A549 (cell line): ENCODE measurements around the gene CD2AP. TPM values are rescaled to one million over a fixed set of nuclear protein-coding genes. Genes with fewer than 3 reads are reported as not detected.
A peak's percentile ranks its signal among the peaks of the same experiment; 100 is the strongest.

Source experiments
- ATAC-seq, 2 experiments: fragments of 200-7000 bp in 1 of 2; fragments of >200 bp in 1 of 2; cut with Nextera tagmentation in 1 of 2; cut with Tn5 transposase in 1 of 2; 3 replicates each; pipeline versions ENCODE4 v1.8.0 to v1.9.1; 2018 to 2020; ENCODE audit warnings: mild to moderate bottlenecking in 1 of 2, moderate library complexity in 1 of 2
- CTCF ChIA-PET: fragments of 300-600 bp; sonication (Branson Sonifier 250); formaldehyde crosslinking; extraction: SDS; loops from one replicate; lab custom pipeline; 2021; ENCODE audit warnings: antibody characterized with exemption, inconsistent platforms; lab: Yijun Ruan, JAX
- POLR2A ChIA-PET: fragments of 350-600 bp; formaldehyde crosslinking; extraction: SDS; loops from one replicate; lab custom pipeline; 2021; ENCODE audit warnings: antibody characterized with exemption, inconsistent platforms; lab: Yijun Ruan, JAX
- DNase-seq, 2 experiments: peaks; one replicate each; pipeline versions ENCODE4 v3.0.0 to v3.0.0-alpha.2; 2011 to 2016; ENCODE audit warnings: low read depth in 1 of 2, low spot score in 1 of 2
- FAIRE-seq: peaks from 2 replicates; lab custom pipeline; 2011; peaks lifted over from hg19 to GRCh38; lab: Jason Lieb, UNC
- H3K27ac ChIP-seq, 2 experiments: fragments of >200 bp; sonication (Bioruptor Twin); formaldehyde crosslinking; 3 replicates each; pipeline ENCODE4 v1.5.1; 2016 to 2017
- H3K4me1 ChIP-seq: fragments of >200 bp; sonication (Bioruptor Twin); formaldehyde crosslinking; 3 replicates; pipeline ENCODE4 v1.6.1; 2016
- H3K4me2 ChIP-seq: fragments of >200 bp; sonication (Bioruptor Twin); formaldehyde crosslinking; 3 replicates; pipeline ENCODE4 v1.6.1; 2016
- H3K4me3 ChIP-seq: fragments of >200 bp; sonication (Bioruptor Twin); formaldehyde crosslinking; 3 replicates; pipeline ENCODE4 v1.5.1; 2016
- H3K9me3 ChIP-seq: fragments of >200 bp; sonication (Bioruptor Twin); formaldehyde crosslinking; 3 replicates; pipeline ENCODE4 v1.6.1; 2016
- CBX8 ChIP-seq: fragments of 200-600 bp; sonication (generic); IDR thresholded peaks from 2 replicates; pipeline ENCODE4 v1.6.1; 2016
- CEBPB ChIP-seq, 2 experiments: fragments of >200 bp in 1 of 2; sonication (Bioruptor Twin) in 1 of 2; formaldehyde crosslinking in 1 of 2; IDR thresholded peaks; 2 replicates each; pipeline ENCODE4 v1.6.1; 2012 to 2016
- CHD4 ChIP-seq: fragments of 200-600 bp; sonication (generic); IDR thresholded peaks from 2 replicates; pipeline ENCODE4 v1.6.1; 2016; ENCODE audit warnings: antibody characterized with exemption, mild to moderate bottlenecking, borderline replicate concordance
- EHMT2 ChIP-seq: fragments of 200-600 bp; sonication (generic); IDR thresholded peaks from 2 replicates; pipeline ENCODE4 v1.6.1; 2016; ENCODE audit warnings: antibody characterized with exemption, low read depth, mild to moderate bottlenecking, moderate library complexity
- FOSB ChIP-seq: fragments of 250-450 bp; sonication (Bioruptor Pico); IDR thresholded peaks from 2 replicates; pipeline ENCODE4 v1.5.0; 2020; ENCODE audit warnings: mild to moderate bottlenecking, moderate library complexity
- FOXS1 ChIP-seq: fragments of 250-450 bp; sonication (Bioruptor Pico); IDR thresholded peaks from 2 replicates; pipeline ENCODE4 v1.5.0; 2020; ENCODE audit warnings: mild to moderate bottlenecking, moderate library complexity
- HDAC2 ChIP-seq: fragments of 200-600 bp; sonication (generic); IDR thresholded peaks from 2 replicates; pipeline ENCODE4 v1.6.1; 2016
- HES2 ChIP-seq: fragments of >200 bp; sonication (Bioruptor Twin); formaldehyde crosslinking; IDR thresholded peaks from 2 replicates; pipeline ENCODE4 v1.6.1; 2016
- HOXB13 ChIP-seq: fragments of 250-450 bp; sonication (Bioruptor Pico); IDR thresholded peaks from 2 replicates; pipeline ENCODE4 v1.5.0; 2020; ENCODE audit warnings: low read depth, mild to moderate bottlenecking, moderate library complexity
- JUNB ChIP-seq: fragments of >200 bp; sonication (Bioruptor Twin); formaldehyde crosslinking; IDR thresholded peaks from 2 replicates; pipeline ENCODE4 v1.6.1; 2016
- KDM1A ChIP-seq: fragments of 200-600 bp; sonication (generic); IDR thresholded peaks from 2 replicates; pipeline ENCODE4 v1.6.1; 2016; ENCODE audit warnings: low read depth, mild to moderate bottlenecking
- KDM5A ChIP-seq: fragments of 200-600 bp; sonication (generic); IDR thresholded peaks from 2 replicates; pipeline ENCODE4 v1.6.1; 2016; ENCODE audit warnings: antibody characterized with exemption, mild to moderate bottlenecking
- MYC ChIP-seq: IDR thresholded peaks from 2 replicates; pipeline ENCODE4 v1.6.1; 2012; ENCODE audit warnings: mild to moderate bottlenecking, inconsistent platforms, low read length, improper control_type of control experiment, borderline replicate concordance
- NPAS2 ChIP-seq: fragments of 250-450 bp; sonication (Bioruptor Pico); IDR thresholded peaks from 2 replicates; pipeline ENCODE4 v1.8.0; 2022; ENCODE audit warnings: mild to moderate bottlenecking, moderate library complexity, borderline replicate concordance
- PHF8 ChIP-seq: fragments of 200-600 bp; sonication (generic); IDR thresholded peaks from 2 replicates; pipeline ENCODE4 v1.6.1; 2016; ENCODE audit warnings: low read depth, mild to moderate bottlenecking, antibody characterized with exemption, moderate library complexity, borderline replicate concordance
- RAD21 ChIP-seq, 2 experiments: fragments of >200 bp in 1 of 2; sonication (Bioruptor Twin) in 1 of 2; formaldehyde crosslinking in 1 of 2; IDR thresholded peaks in 1 of 2; conservative IDR thresholded peaks in 1 of 2; 2 replicates in 1 of 2; 3 replicates in 1 of 2; pipeline ENCODE4 v1.6.1; 2012 to 2018; ENCODE audit warnings: inconsistent platforms in 1 of 2
- RARB ChIP-seq: fragments of 250-450 bp; sonication (Bioruptor Pico); IDR thresholded peaks from 2 replicates; pipeline ENCODE4 v1.8.0; 2021; ENCODE audit warnings: mild to moderate bottlenecking, moderate library complexity
- RCOR1 ChIP-seq: fragments of 150-350 bp; IDR thresholded peaks from 2 replicates; pipeline ENCODE4 v1.6.1; 2014; ENCODE audit warnings: antibody characterized with exemption, low read length, low read depth
- RFX5 ChIP-seq: fragments of 450-650 bp; IDR thresholded peaks from 2 replicates; pipeline ENCODE4 v1.7.1; 2014; ENCODE audit warnings: antibody characterized with exemption, mild to moderate bottlenecking, moderate library complexity
- RNF2 ChIP-seq: fragments of 200-600 bp; sonication (generic); IDR thresholded peaks from 2 replicates; pipeline ENCODE4 v1.6.1; 2016; ENCODE audit warnings: low read depth, mild to moderate bottlenecking, antibody characterized with exemption, moderate library complexity, borderline replicate concordance
- SREBF2 ChIP-seq: fragments of 450-650 bp; IDR thresholded peaks from 2 replicates; pipeline ENCODE4 v1.6.1; 2014; ENCODE audit warnings: mild to moderate bottlenecking, moderate library complexity
- ZC3H11A ChIP-seq: fragments of 450-650 bp; IDR thresholded peaks from 2 replicates; pipeline ENCODE4 v1.6.1; 2014; ENCODE audit warnings: antibody characterized with exemption, mild to moderate bottlenecking
- ZFP36 ChIP-seq: fragments of 450-650 bp; IDR thresholded peaks from 2 replicates; pipeline ENCODE4 v1.6.1; 2014; ENCODE audit warnings: borderline replicate concordance; ENCODE audit not compliant: partially characterized antibody
- WGBS: methylation state at CpG from one replicate; pipeline ENCODE4 v1.1.6; 2017; ENCODE audit errors: missing lambda C conversion rate; 5-methylcytosine and 5-hydroxymethylcytosine counted together
- polyA plus RNA-seq, 4 experiments: library from polyadenylated mRNA; depleted of rRNA in 3 of 4; stranded (reverse); fragments of >200 nt; fragmentation: RNase III in 1 of 4; extraction: RNeasy Plus Mini Kit Qiagen cat#74134 plus additional on column Dnase treatment in 1 of 4; gene quantifications; 2 replicates in 3 of 4; 3 replicates in 1 of 4; pipeline ENCODE4 v1.2.3, GENCODE V29; 2011 to 2017
- TF ChIP-seq, protein P1 (sequence below): fragments of >200 bp; sonication (Bioruptor Twin); formaldehyde crosslinking; IDR thresholded peaks from 3 replicates; pipeline ENCODE4 v1.6.1; 2016
- TF ChIP-seq, protein P2 (sequence below): fragments of 200-600 bp; sonication (generic); IDR thresholded peaks from 2 replicates; pipeline ENCODE4 v1.6.1; 2016; ENCODE audit warnings: antibody characterized with exemption, mild to moderate bottlenecking, moderate library complexity
- TF ChIP-seq, protein P3 (sequence below): IDR thresholded peaks from 2 replicates; pipeline ENCODE4 v1.6.1; 2012

The CD2AP gene
- polyA plus RNA-seq, 2 of the 4 experiments (the other 2 are of a cell fraction): 18.8 to 35.7 TPM

DNA sequence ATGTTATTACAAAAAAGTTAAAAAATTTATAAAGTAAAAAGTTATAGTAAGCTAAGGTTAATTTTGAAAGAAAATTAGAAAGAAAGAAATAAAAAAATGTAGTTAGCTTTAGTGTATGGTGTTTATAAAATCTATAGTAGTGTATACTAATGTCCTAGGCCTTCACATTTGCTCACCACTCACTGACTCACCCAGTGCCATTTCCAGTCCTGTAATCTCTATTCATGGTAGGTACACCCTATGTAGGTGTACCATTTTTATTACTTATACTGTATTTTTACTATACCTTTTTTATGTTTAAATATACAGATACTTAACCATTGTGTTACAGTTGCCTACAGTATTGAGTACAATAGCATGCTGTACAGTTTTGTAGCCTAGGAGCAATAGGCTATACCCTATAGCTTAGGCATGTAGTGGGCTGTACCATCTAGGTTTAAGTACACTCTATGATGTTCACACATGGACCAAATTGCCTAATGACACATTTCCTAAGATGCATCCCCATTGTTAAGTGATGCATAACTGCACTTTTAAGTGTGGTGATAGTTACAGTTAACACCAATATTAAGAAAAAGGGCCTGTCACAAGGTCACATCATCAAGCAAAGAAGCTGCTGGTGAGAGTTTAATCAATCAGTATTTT lies 8.0 kb downstream of the CD2AP start:
- FAIRE-seq: no peak

GRCh38 chr6:47489995-47490394 lies 12.4 kb downstream of the CD2AP start:
- TF ChIP-seq RAD21 (conservative IDR thresholded peaks at IDR 0.05 in 1 of 2, IDR thresholded peaks at IDR 0.05 in 1 of 2): no peak
- no peak for TF ChIP-seq MYC
- TF ChIP-seq, all 56 proteins: peak for 0
- 93% methylated on average over 2 of the region's 2 CpGs for WGBS
- DNase-seq: no peak
- CTCF ChIA-PET: no interaction called here
- no peak overlapping the region for H3K27ac ChIP-seq
- H3K9me3 ChIP-seq: no peaks in the 10 kb centered on the region
- POLR2A ChIA-PET: no interaction called here
- peaks cover 36% of the 10 kb centered on the region for H3K4me1 ChIP-seq
- no peak for FAIRE-seq
- no peak overlapping the region for H3K4me3 ChIP-seq
- H3K4me2 ChIP-seq: no peak overlapping the region
- no peak for ATAC-seq

More for the DNA sequence above, 8.0 kb downstream of the CD2AP start:
- ChIA-PET CTCF (no interaction called here), POLR2A (no interaction called here)
- no peak for TF ChIP-seq PHF8
- no peak for TF ChIP-seq RAD21 (conservative IDR thresholded peaks at IDR 0.05 in 1 of 2, IDR thresholded peaks at IDR 0.05 in 1 of 2)
- no peak for TF ChIP-seq RARB (CRISPR knock-in tag)
- TF ChIP-seq ZC3H11A: no peak
- no peak for TF ChIP-seq RCOR1
- no peak for TF ChIP-seq EHMT2
- no peak for TF ChIP-seq KDM1A
- no peak for TF ChIP-seq FOSB (CRISPR knock-in tag)
- TF ChIP-seq KDM5A: no peak
- TF ChIP-seq CEBPB (IDR thresholded peaks at IDR 0.05): no peak
- H3K4me3 ChIP-seq: no peak overlapping the region
- peaks cover 61% of the 10 kb centered on the region for H3K4me1 ChIP-seq
- no peak for ATAC-seq
- no peaks in the 10 kb centered on the region for H3K9me3 ChIP-seq
- peak overlapping the region; percentile 74; the same call in 2 of the 3 replicates for H3K4me2 ChIP-seq
- H3K27ac ChIP-seq: no peak overlapping the region
- DNase-seq: no peak

GRCh38 chr6:47490676-47491075 lies 13.1 kb downstream of the CD2AP start:
- FAIRE-seq: no peak
- Histone ChIP-seq H3K4me1 (peaks cover 29% of the 10 kb centered on the region), H3K4me2 (no peak overlapping the region), H3K27ac (no peak overlapping the region), H3K4me3 (no peak overlapping the region), H3K9me3 (no peaks in the 10 kb centered on the region)
- no peak for ATAC-seq
- TF ChIP-seq JUNB (no peak), FOXS1 (CRISPR knock-in tag) (no peak), ZC3H11A (no peak), HOXB13 (CRISPR knock-in tag) (no peak), SREBF2 (no peak), HDAC2 (no peak), NPAS2 (no peak), CBX8 (no peak), ZFP36 (no peak), PHF8 (no peak), CHD4 (no peak), RFX5 (no peak), RNF2 (no peak), HES2 (no peak)
- TF ChIP-seq, protein P1, sequence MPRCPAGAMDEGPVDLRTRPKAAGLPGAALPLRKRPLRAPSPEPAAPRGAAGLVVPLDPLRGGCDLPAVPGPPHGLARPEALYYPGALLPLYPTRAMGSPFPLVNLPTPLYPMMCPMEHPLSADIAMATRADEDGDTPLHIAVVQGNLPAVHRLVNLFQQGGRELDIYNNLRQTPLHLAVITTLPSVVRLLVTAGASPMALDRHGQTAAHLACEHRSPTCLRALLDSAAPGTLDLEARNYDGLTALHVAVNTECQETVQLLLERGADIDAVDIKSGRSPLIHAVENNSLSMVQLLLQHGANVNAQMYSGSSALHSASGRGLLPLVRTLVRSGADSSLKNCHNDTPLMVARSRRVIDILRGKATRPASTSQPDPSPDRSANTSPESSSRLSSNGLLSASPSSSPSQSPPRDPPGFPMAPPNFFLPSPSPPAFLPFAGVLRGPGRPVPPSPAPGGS: no peak
- TF ChIP-seq, protein P2, sequence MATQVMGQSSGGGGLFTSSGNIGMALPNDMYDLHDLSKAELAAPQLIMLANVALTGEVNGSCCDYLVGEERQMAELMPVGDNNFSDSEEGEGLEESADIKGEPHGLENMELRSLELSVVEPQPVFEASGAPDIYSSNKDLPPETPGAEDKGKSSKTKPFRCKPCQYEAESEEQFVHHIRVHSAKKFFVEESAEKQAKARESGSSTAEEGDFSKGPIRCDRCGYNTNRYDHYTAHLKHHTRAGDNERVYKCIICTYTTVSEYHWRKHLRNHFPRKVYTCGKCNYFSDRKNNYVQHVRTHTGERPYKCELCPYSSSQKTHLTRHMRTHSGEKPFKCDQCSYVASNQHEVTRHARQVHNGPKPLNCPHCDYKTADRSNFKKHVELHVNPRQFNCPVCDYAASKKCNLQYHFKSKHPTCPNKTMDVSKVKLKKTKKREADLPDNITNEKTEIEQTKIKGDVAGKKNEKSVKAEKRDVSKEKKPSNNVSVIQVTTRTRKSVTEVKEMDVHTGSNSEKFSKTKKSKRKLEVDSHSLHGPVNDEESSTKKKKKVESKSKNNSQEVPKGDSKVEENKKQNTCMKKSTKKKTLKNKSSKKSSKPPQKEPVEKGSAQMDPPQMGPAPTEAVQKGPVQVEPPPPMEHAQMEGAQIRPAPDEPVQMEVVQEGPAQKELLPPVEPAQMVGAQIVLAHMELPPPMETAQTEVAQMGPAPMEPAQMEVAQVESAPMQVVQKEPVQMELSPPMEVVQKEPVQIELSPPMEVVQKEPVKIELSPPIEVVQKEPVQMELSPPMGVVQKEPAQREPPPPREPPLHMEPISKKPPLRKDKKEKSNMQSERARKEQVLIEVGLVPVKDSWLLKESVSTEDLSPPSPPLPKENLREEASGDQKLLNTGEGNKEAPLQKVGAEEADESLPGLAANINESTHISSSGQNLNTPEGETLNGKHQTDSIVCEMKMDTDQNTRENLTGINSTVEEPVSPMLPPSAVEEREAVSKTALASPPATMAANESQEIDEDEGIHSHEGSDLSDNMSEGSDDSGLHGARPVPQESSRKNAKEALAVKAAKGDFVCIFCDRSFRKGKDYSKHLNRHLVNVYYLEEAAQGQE: no peak
- TF ChIP-seq, protein P3, sequence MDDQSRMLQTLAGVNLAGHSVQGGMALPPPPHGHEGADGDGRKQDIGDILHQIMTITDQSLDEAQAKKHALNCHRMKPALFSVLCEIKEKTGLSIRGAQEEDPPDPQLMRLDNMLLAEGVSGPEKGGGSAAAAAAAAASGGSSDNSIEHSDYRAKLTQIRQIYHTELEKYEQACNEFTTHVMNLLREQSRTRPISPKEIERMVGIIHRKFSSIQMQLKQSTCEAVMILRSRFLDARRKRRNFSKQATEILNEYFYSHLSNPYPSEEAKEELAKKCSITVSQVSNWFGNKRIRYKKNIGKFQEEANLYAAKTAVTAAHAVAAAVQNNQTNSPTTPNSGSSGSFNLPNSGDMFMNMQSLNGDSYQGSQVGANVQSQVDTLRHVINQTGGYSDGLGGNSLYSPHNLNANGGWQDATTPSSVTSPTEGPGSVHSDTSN: no peak
- POLR2A ChIA-PET: no interaction called here
- WGBS: 84% methylated on average over 1 of the region's 1 CpG
- DNase-seq: no peak
- CTCF ChIA-PET: interaction anchor here (0.6 to 1.5 kb wide), 2 partner anchors 76 to 1209 kb away, joined by 3 to 4 read pairs; no protein-coding TSS in a partner anchor
